ENCODE results near the gene SLC12A5. TPM values are rescaled to one million over a fixed set of nuclear protein-coding genes. Genes with fewer than 3 reads are reported as not detected.

The SLC12A5 gene
- total and polyA plus RNA-seq, 7 donors, result 0.29 TPM; not detected in 6

DNA sequence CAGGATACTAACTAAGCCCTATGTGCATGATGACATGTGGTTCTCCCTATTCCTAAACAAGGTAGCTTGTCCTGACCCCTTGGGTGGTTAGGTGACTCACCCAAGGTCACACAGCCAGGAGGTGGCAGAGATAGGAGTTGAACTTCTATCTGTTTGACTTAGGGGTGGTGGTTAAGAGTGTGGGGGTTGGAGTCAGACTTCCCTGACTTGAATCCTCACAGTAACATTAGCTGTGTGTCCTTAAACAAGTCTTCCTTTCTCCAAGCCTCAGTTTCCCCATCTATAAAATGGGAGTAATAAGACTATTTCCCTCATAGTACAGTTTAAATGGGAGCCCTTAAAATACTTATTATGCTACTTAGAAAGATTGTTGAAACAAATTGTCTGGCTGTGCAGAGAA, 21.9 kb downstream of the SLC12A5 start:
- TF ChIP-seq, protein P1, sequence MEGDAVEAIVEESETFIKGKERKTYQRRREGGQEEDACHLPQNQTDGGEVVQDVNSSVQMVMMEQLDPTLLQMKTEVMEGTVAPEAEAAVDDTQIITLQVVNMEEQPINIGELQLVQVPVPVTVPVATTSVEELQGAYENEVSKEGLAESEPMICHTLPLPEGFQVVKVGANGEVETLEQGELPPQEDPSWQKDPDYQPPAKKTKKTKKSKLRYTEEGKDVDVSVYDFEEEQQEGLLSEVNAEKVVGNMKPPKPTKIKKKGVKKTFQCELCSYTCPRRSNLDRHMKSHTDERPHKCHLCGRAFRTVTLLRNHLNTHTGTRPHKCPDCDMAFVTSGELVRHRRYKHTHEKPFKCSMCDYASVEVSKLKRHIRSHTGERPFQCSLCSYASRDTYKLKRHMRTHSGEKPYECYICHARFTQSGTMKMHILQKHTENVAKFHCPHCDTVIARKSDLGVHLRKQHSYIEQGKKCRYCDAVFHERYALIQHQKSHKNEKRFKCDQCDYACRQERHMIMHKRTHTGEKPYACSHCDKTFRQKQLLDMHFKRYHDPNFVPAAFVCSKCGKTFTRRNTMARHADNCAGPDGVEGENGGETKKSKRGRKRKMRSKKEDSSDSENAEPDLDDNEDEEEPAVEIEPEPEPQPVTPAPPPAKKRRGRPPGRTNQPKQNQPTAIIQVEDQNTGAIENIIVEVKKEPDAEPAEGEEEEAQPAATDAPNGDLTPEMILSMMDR (IDR thresholded peaks at IDR 0.05), result no peak
- Histone ChIP-seq H3K9me3 (no peaks in the 10 kb centered on the region), H3K36me3 (ENCODE audit: insufficient read depth in 1 of 2, low read depth in 1 of 2) (no peaks in the 10 kb centered on the region), H3K27me3 (ENCODE audit: insufficient read depth in 3 of 3, low read length in 2 of 3) (peaks cover 0 to 10% (median 0%) of the 10 kb centered on the region in 3 donors), H3K4me1 (no peaks in the 10 kb centered on the region), H3K27ac (no peak overlapping the region), H3K4me3 (no peak overlapping the region)
- DNase-seq, result no peak
- no peak for ATAC-seq
- intact Hi-C loops (cut with DNase I), result no loop called here

DNA sequence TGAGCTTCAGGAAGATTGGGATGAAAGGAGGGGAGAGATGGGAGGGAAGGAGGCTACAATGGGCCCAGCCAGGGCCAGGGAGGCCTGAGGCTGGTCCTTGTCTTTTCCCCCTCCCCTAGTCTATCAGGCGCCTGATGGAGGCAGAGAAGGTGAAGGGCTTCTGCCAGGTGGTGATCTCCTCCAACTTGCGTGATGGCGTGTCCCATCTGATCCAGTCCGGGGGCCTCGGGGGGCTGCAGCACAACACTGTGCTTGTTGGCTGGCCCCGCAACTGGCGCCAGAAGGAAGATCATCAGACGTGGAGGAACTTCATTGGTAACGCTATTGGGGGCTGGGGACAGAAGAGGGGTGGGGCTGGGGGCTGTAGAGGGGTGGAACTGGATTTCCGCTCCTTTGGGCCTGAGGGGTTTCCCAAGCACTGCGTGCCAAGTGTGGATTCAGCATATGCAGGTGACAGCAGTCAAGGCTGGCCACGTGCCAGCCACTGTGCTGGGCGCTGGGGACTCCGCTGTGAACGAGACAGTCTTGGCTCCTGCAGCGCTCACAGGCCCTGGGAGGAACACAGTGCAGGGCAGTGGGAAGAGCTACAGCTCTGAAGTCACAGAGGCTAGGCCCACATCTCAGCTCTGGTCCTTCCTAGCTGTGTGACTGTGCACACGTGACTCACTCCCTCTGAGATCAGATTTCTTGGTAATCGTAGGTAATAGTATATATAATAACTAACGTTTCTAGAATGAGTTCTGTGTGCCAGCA, 22.7 kb downstream of the SLC12A5 start:
- TF ChIP-seq, protein P1 (IDR thresholded peaks at IDR 0.05), result no peak
- H3K27me3 ChIP-seq (ENCODE audit: insufficient read depth in 3 of 3, low read length in 2 of 3), result peaks cover 0 to 8% (median 0%) of the 10 kb centered on the region in 3 donors
- DNase-seq, result no peak

GRCh38 chr20:46053416-46053815, 24.4 kb downstream of the SLC12A5 start:
- no peak for DNase-seq
- no peaks in the 10 kb centered on the region for H3K9me3 ChIP-seq
- TF ChIP-seq, protein P1 (IDR thresholded peaks at IDR 0.05), result no peak
- intact Hi-C loops (cut with DNase I), result no loop called here
- WGBS, 3 donors, result 87 to 90% (median 87%) methylated on average over 8 of the region's 8 CpGs
- H3K4me3 ChIP-seq, result no peak overlapping the region
- ATAC-seq, result no peak
- peaks cover 9% of the 10 kb centered on the region for H3K4me1 ChIP-seq
- peaks cover 0 to 19% (median 2%) of the 10 kb centered on the region in 3 donors for H3K27me3 ChIP-seq (ENCODE audit: insufficient read depth in 3 of 3, low read length in 2 of 3)
- H3K36me3 ChIP-seq (ENCODE audit: insufficient read depth in 1 of 2, low read depth in 1 of 2), result no peaks in the 10 kb centered on the region
- no peak overlapping the region for H3K27ac ChIP-seq

More for the DNA sequence above, 22.7 kb downstream of the SLC12A5 start:
- no peak for ATAC-seq
- Histone ChIP-seq H3K36me3 (ENCODE audit: insufficient read depth in 1 of 2, low read depth in 1 of 2) (no peaks in the 10 kb centered on the region), H3K27ac (no peak overlapping the region), H3K4me3 (no peak overlapping the region), H3K9me3 (no peaks in the 10 kb centered on the region), H3K4me1 (no peaks in the 10 kb centered on the region)
- intact Hi-C loops (cut with DNase I), result no loop called here
- WGBS, 3 donors, result 47 to 58% (median 52%) methylated on average over 18 to 19 of the region's 19 CpGs

DNA sequence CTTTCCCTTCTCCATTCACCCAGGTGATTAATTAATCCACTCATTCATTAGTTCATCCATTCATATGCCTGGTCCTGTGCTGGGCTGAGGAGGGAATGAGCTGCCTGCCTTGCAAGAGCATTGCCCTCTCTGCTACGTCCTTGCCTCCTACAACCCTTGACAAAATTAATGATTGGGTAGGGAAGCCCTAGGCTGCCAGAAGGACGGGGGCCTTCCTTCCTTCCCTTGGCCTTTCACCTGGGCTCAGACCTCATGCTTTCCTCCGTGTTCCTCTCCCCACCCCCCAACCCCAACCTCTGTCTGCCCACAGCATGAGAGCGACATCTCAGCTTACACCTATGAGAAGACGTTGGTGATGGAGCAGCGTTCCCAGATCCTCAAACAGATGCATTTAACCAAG, 25.6 kb downstream of the SLC12A5 start:
- Histone ChIP-seq H3K9me3 (no peaks in the 10 kb centered on the region), H3K4me1 (peaks cover 9% of the 10 kb centered on the region), H3K27me3 (ENCODE audit: insufficient read depth in 3 of 3, low read length in 2 of 3) (peaks cover 0 to 19% (median 2%) of the 10 kb centered on the region in 3 donors), H3K36me3 (ENCODE audit: insufficient read depth in 1 of 2, low read depth in 1 of 2) (peaks cover 0 to 3% of the 10 kb centered on the region in 2 donors), H3K27ac (no peak overlapping the region), H3K4me3 (no peak overlapping the region)
- WGBS, 3 donors, result 45 to 48% (median 46%) methylated on average over 6 of the region's 6 CpGs
- TF ChIP-seq, protein P1 (IDR thresholded peaks at IDR 0.05), result no peak
- no peak for DNase-seq
- ATAC-seq, result no peak
- intact Hi-C loops (cut with DNase I), result no loop called here
